GM18517 (cell line): Measurements from ENCODE around the gene ANXA4.
"Not testable (repeated sequence)": the region's sequence is repeated elsewhere in the genome, so short reads cannot be mapped to it uniquely, and the experiment has no call there.

Experiments used
- ATAC-seq: cut with Tn5 transposase; IDR thresholded peaks from one replicate; pipeline ENCODE4 v1.9.1; 2021; ENCODE audit warnings: mild to moderate bottlenecking, moderate library complexity; ENCODE audit not compliant: unreplicated experiment

ANXA4 gene

GRCh38 chr2:69718338-69718965 is 23.5 kb upstream of the ANXA4 start:
- no peak for ATAC-seq

DNA sequence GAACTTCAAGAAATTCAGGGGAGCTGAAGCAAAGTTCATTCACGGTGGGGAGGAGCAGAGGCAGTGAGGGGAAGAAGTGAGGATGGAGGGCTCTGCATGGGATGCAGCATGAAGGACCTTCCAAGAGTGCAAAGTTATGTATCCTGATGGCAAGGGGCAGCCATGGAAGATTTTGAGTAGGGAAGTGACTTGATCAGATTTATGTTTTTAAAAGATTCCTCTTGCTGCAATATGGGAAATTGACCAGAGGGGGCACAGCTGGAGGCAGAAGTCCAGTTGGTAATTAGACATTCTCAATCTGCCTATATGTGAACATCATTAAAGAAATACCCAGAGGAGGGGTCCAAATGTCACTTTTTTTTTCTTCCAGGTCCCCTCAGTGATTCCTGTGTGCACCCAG is 21.5 kb upstream of the ANXA4 start:
- ATAC-seq: no peak

DNA sequence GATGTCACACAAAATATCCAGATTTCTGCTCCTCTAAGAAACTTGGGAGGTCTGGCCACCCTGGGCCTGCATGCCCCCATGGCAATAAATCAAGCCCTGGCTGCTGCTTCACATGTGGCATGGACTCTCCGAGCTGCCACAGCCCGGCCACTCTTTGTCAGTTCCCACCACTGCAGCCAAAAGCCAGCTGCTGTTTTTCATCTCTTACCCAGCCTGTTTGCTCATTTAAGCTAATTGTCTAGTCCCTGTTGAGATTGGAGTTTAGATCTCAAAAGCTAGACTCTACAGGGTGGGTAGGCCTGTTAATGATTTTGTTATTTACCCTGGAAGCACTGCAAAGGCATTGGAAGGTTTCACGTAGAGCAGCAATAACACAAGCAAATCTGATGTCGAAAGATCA is 20.9 kb upstream of the ANXA4 start:
- no peak for ATAC-seq

DNA sequence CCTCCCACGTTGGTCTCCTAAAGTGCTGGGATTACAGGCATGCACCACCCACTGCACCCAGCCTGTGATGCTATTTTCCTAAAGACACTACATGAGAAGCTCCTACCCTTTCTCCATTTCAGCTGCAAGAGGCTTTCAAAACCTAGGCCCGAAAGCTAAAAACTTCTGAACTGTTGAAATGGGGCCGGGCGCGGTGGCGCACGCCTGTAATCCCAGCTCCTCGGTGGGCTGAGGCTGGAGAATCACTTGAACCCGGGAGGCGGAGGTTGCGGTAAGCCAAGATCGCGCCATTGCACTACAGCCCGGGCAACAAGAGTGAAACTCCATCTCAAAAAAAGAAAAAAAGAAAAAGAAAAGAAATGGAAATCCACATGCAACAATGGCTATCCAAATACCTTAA is 18.1 kb upstream of the ANXA4 start:
- ATAC-seq: no peak

DNA sequence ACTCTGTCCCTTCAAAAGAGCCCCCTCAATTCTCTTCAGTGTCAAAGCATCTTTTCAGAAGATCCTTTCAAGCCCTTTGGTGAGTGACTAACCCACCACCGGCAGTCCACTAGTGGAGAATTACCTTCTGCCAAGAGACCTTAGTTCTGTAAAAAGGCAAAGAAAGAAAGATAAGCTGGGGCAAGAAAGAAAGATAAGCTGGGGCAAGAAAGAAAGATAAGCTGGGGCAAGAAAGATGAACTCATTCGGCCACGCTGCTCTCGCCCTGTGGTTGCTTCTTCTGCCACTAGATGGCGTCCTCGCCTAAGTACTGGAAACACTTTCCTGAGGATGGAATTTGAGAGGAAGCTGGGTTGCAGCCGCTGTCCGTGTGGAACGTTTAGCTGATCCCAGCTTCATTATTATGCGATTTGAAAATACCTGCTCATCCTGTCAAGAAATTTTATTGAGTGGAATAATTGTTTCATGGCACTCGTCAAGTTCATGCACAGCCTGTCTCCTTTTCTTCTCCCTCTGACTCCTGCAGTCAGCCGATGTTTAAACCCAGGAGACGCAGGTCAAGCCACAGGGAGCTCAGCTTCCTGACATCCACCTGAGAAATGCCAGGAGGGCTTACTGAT is 17.3 kb upstream of the ANXA4 start:
- ATAC-seq: peak; percentile 64

DNA sequence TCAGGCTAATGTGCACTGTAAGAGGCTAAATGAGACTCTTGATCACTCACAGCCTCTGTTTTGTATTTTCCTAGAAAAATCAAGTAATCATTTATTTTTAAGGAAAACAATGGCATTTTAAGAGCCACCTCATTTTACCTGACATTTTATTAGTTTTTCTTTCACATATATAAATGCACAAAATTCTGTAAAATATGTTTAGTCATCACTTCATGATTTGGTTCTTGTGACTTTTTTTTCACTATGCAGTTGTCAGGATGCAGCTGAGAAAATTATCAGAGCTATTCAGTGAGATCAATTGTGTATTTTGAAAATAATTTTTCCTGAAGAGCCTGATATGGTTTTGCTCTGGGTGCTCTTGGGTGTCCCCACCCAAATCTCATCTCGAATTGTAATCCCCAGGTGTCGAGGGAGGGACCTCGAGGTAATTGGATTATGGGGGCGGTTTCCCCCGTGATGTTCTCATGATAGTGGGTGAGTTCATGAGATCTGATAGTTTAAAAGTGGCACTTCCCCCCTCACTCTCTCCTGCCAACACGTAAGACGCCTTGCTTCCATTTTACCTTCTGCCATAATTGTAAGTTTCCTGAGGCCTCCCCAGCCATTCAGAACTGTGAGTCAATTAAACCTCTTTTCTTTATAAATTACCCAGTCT is 16.1 kb upstream of the ANXA4 start:
- no peak for ATAC-seq

DNA sequence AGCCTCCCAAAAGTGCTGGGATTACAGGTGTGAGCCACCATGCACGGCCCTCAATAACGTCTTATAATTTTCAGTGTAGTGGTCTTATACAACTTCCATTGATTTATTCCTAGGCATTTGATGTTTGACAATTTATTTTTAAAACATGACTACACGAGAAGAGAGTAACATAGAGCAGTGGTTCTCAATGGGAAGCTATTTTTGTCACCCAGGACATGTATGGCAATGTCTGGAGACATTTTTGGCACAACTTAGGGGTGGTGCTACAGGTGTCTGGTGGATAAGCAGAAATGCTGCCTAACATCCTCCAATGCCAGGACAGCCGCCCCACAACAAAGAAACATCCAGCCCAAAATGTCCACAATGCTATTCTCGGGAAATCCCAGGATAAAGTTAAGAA is 12.7 kb upstream of the ANXA4 start:
- no peak for ATAC-seq

GRCh38 chr2:69729781-69730180 is 12.2 kb upstream of the ANXA4 start:
- no peak for ATAC-seq

- ATAC-seq: no peak
Measured at GRCh38 chr2:69731147-69731970, 10.6 kb upstream of the ANXA4 start.

DNA sequence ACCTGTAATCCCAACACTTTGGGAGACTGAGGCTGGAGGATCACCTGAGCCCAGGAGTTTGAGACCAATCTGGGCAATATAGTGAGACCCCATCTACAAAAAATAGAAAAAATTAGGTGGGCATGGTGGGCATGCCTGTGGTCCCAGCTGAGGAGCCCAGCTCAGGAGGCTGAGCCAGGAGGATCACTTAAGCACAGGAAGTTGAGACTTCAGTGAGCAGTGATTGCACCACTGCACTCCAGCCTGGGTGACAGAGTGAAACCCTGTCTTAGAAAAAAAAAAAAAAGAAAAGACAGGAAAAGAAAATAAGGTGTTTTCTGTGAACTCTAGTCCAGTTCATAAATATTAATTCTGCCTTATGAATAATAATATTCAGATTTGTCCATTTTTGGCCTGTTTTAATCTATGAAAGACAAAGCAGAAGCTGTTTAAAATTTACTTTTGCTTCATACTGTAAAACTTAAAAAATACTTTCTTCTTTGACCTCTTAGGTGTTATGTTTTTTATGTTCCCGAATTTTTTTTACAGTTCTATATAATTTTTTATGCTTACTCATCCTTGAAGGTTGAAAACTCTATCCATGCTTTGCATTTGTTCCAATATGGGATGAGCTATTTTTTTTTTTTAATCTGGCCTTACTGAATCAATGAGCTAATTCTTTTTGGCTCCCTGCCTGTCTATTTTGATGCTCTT is 8.4 kb upstream of the ANXA4 start:
- no peak for ATAC-seq

- ATAC-seq: no peak
Measured at GRCh38 chr2:69734035-69734611, 7.8 kb upstream of the ANXA4 start.

DNA sequence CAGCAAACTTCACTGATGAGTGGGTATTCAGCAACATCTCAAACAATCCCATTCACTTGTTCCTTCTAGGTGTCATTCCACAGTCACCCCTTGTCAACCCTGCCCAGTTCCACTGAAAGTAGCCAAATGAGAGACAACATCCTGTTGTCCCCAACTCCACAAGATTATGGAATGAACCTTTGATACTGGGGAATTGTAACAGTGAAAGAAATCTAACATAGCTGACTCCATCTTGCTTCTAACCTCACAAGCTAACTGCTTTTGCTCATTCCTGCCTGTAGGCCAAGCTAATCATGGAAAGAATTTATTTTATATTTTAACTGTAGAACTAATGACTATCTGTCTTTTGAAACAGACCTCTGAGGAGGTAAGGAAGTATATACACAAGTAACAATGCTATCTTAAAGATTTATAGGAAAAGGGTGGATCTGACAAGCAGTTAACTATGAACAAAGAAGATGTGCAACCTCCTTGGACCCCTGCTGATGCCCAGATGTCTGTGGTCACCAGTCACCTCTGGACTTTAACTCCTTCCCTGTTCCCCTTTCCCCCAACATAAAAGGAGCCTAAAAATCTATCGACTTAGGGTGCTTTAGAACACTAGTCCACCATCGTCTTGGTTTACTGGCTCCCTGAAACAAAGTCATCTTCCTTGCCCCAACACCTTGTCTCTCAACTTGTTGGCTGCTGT is 6.9 kb upstream of the ANXA4 start:
- no peak for ATAC-seq

DNA sequence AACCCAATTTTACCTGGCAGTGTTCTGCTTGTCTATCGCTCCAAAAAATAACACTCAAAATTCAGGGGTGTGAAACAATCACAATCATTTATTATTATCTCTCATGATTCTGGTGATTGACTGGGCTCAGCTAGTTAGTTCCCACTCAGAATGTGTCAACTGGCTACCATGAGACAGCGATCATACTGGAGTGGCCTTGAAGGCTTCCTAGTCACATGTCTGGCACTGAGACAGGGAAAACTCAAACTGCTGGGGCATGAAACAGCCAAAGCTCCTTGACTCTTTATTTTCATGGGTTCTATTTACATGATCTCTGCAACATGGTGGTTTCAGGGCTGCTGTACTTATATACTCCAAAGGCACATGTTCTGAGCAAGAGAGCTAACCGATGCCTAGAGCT is 6.2 kb upstream of the ANXA4 start:
- ATAC-seq: no peak

DNA sequence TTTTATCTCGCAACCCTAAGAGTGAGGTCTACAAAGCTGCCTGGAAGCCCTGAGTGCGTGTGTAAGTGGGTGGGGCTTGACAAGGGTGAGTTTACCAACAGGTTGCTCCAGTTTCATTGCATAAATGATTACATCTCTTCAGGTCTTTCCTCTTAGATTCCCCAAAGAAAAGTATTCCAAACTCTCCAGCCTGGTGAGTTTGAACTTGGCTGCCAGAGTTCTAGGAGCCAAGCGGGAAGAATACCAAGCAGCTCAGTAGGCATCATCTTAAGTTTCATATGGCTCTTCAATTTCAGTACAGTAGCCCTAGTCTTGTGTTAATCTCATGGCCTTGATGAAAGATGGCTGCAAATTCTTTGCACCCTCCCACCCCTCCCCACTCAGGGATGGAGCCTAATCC is 3.8 kb upstream of the ANXA4 start:
- ATAC-seq: not testable (repeated sequence)

DNA sequence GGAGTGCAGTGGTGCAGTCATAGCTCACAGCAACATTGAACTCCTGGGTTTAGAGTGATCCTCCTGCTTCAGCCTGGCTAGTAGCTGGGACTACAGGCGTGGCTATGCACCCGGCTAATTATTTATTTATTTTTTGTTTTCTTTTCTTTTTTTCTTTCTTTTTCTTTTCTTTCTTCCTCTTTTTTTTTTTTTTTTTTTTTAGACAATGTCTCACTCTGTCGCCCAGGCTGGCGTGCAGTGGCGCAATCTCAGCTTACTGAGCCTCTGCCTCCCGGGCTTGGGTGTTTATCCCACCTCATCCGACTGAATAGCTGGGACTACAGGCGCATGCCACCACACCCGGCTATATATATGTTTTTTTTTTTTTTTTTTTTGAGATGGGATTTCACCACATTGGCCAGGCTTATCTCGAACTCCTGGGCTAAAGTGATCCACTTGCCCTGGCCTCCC is 1.4 kb upstream of the ANXA4 start:
- ATAC-seq: no peak

DNA sequence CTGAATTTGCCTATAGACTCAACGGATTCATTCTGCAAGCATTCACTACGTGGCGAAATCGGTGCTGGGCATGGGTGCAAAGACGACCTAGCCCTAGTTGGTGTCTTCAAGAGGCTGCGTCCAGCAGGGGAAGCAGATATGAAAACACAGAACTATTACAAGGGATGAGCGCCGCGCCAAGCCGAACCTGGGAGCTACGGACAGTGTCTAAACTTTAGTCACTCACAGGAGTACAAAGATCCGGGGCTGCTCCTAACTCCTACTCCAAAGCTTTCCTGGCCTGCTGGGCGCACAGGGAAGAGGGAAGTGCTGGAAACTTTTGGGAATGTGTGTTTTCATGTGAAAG is 732 bp upstream of the ANXA4 start:
- no peak for ATAC-seq

DNA sequence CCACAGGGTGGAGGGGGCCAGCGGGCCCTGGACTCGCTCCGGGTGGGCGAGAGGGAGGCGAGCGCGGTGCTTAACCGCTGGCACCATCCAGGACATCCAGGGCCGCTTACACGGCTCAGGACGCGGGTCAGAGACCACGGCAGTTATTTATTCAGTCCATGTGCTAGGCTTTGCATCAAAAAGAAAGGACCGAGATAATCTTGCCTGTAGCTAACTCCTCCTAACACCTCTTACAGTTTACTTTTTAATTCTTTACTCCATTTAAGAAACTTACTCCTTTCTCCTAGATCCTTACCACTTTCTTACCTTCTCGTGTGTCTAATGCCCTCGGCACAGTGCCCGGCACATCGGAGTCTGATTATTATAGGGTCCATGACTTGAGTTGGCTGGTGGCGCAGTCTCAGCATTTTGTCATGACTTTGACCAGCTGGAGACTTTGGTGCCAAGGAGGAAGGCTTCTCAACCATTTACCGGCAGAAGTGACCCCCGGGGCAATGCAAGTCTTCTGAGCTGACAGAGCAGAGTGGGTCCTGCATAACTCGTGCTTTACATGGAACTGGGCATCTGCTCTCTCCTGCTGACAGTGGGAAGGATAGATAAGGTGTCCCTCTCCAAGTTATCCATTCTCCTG is 503 bp downstream of the ANXA4 start:
- ATAC-seq: no peak

- ATAC-seq: no peak
Measured at GRCh38 chr2:69743847-69744264, 1.9 kb downstream of the ANXA4 start.

- no peak for ATAC-seq
Measured at GRCh38 chr2:69744456-69744855, 2.5 kb downstream of the ANXA4 start.

- ATAC-seq: no peak
Measured at GRCh38 chr2:69745035-69745434, 3.1 kb downstream of the ANXA4 start.
